Ureter (tissue), 1 donor: ENCODE measurements around the gene KIF17. TPM values are rescaled to one million over a fixed set of nuclear protein-coding genes. Genes with fewer than 3 reads are reported as not detected.

Experiments
- DNase-seq: peaks from one replicate; pipeline ENCODE4 v3.0.0-alpha.2; 2020; ENCODE audit warnings: low spot score
- total RNA-seq: library from RNA; stranded (reverse); gene quantifications from one replicate; pipeline ENCODE4 v1.2.4, GENCODE V29; 2023
- donor health status: DM: yes; HTN: yes; CAD: no.

KIF17 gene
- total RNA-seq, 1 donor from 2014 or later, result 2.2 TPM

GRCh38 chr1:20625176-20626097, 92.4 kb downstream of the KIF17 start:
- DNase-seq, result no peak

- DNase-seq, result no peak
These were observed 93.1 kb downstream of the KIF17 start for GRCh38 chr1:20624709-20625108.

- DNase-seq, result no peak
These were observed 96.8 kb downstream of the KIF17 start for GRCh38 chr1:20621012-20621411.

GRCh38 chr1:20619999-20620398, 97.8 kb downstream of the KIF17 start:
- DNase-seq, result no peak

- no peak for DNase-seq
These were observed 99.3 kb downstream of the KIF17 start for GRCh38 chr1:20618550-20618949.

- no peak for DNase-seq
These were observed 100.8 kb downstream of the KIF17 start for GRCh38 chr1:20616847-20617487.

GRCh38 chr1:20615946-20616846, 101.6 kb downstream of the KIF17 start:
- no peak for DNase-seq

- no peak for DNase-seq
These were observed 103.7 kb downstream of the KIF17 start for GRCh38 chr1:20614131-20614579.

Other genes with a start within 250 kb of the KIF17 start
- 39.5 TPM for gene CAMK2N1, start 231.8 kb downstream of the KIF17 start, total RNA-seq
- 29.9 TPM for gene MUL1, start 209.9 kb downstream of the KIF17 start, total RNA-seq
- 0.52 TPM for gene FAM43B, start 165.4 kb downstream of the KIF17 start, total RNA-seq
- gene CDA, start 128.9 kb downstream of the KIF17 start, total RNA-seq, result 3.5 TPM
- 32.6 TPM for gene PINK1, start 84.5 kb downstream of the KIF17 start, total RNA-seq
- gene DDOST, start 56.6 kb downstream of the KIF17 start, total RNA-seq, result 163 TPM
- gene SH2D5, start 14.7 kb upstream of the KIF17 start, total RNA-seq, result 0.49 TPM
- gene HP1BP3, start 69.3 kb upstream of the KIF17 start, total RNA-seq, result 186 TPM